Sigmoid colon (tissue), 7 donors: ENCODE measurements around the gene EHD3. TPM values are rescaled to one million over a fixed set of nuclear protein-coding genes. Genes with fewer than 3 reads are reported as not detected.

Experiments
- DNase-seq: peaks from one replicate; pipeline ENCODE4 v3.0.0-alpha.2; 2019
- H3K27ac ChIP-seq, 4 donors: fragments of 200-600 bp; sonication (generic); one replicate each; pipeline ENCODE4 v1.5.1; 2016 to 2019; ENCODE audit warnings: mild to moderate bottlenecking in 1 of 4
- H3K27me3 ChIP-seq, 3 donors: fragments of 200-600 bp; sonication (generic); one replicate each; pipeline ENCODE4 v1.5.1; 2019; ENCODE audit warnings: mild to moderate bottlenecking in 1 of 3
- H3K36me3 ChIP-seq, 4 donors: fragments of 200-600 bp; sonication (generic); one replicate each; pipeline ENCODE4 v1.5.1; 2016 to 2019
- H3K4me1 ChIP-seq, 4 donors: fragments of 200-600 bp; sonication (generic); one replicate each; pipeline ENCODE4 v1.5.1; 2017 to 2019
- H3K4me3 ChIP-seq, 4 donors: fragments of 200-600 bp; sonication (generic); one replicate each; pipeline ENCODE4 v1.5.1; 2017 to 2019; ENCODE audit warnings: mild to moderate bottlenecking in 2 of 4, moderate library complexity in 1 of 4
- H3K9me3 ChIP-seq, 4 donors: fragments of 200-600 bp in 3 of 4; sonication (generic) in 3 of 4; one replicate each; pipeline versions ENCODE4 v1.5.1 to v1.6.1; 2013 to 2019
- CTCF ChIP-seq, 4 experiments: fragments of 450-650 bp in 3 of 4; fragments of 200-600 bp in 1 of 4; IDR thresholded peaks; one replicate each; pipeline ENCODE4 v1.5.1; 2016 to 2019; ENCODE audit warnings: antibody characterized with exemption in 4 of 4, mild to moderate bottlenecking in 3 of 4, moderate library complexity in 2 of 4
- EP300 ChIP-seq, 4 donors: sonication (generic); formaldehyde crosslinking; IDR thresholded peaks; one replicate each; pipeline ENCODE4 v1.6.1; 2017; ENCODE audit warnings: antibody characterized with exemption in 4 of 4
- POLR2A ChIP-seq, 2 donors: fragments of 450-650 bp; IDR thresholded peaks; one replicate each; pipeline ENCODE4 v1.6.1; 2016; ENCODE audit warnings: antibody characterized with exemption in 2 of 2, mild to moderate bottlenecking in 2 of 2, moderate library complexity in 2 of 2
- POLR2AphosphoS5 ChIP-seq, 4 donors: sonication (generic); formaldehyde crosslinking; IDR thresholded peaks; one replicate each; pipeline ENCODE4 v1.6.1; 2017; ENCODE audit warnings: antibody characterized with exemption in 4 of 4
- WGBS, 2 donors: extraction: QIAGEN DNeasy Blood & Tissue Kit; methylation state at CpG; one replicate each; pipeline ENCODE4 v1.1.7; 2013; 5-methylcytosine and 5-hydroxymethylcytosine counted together
- intact Hi-C: fragments of 100-400 bp; cut with DNase I; formaldehyde crosslinking; loops from one replicate; pipeline ENCODE4 v1.15.1; 2023
- polyA plus RNA-seq, 3 donors: library from polyadenylated mRNA; stranded (reverse); fragments of 200-250 nt; gene quantifications; one replicate each; pipeline ENCODE4 v1.2.3, GENCODE V29; 2013
- total RNA-seq, 4 donors: library from RNA; depleted of rRNA; stranded (reverse); fragments of >200 nt; gene quantifications; one replicate each; pipeline ENCODE4 v1.1.0, GENCODE V29; 2016
- donor health status: healthy with polysubstance abuse.
- donor health status: Bipolar disorder and iron deficiency.
- donor health status: healthy.

The EHD3 gene
- total and polyA plus RNA-seq, 7 donors, result 0.60 to 7.8 (median 3.7) TPM

DNA sequence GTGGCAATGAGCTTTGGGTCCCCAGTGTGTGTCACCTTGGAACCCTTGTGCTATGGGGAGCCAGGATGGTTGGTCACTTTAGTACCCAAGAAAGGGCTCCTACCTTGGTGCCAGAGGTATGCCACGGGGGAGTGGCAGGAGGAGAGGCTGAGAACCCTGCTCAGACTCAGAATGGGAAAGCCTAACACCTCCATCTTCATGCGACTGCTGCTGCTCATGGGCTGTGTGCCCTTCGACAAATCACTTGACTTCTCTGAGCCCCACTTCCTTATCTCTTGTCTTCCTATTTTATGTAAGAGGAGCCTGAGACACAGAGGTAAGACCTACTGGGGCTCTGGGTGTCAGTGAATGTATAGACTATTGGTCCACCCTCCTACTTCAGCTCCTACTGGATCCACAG is 25.1 kb downstream of the EHD3 start:
- 91 to 92% methylated on average over 3 of the region's 3 CpGs for WGBS, 2 donors
- no peaks in the 10 kb centered on the region for H3K9me3 ChIP-seq
- no peak for TF ChIP-seq EP300 (IDR thresholded peaks at IDR 0.05)
- no peak for TF ChIP-seq POLR2AphosphoS5 (IDR thresholded peaks at IDR 0.05)
- no peak for TF ChIP-seq POLR2A (IDR thresholded peaks at IDR 0.05)
- no peak for TF ChIP-seq CTCF (IDR thresholded peaks at IDR 0.05)
- no peaks in the 10 kb centered on the region for H3K4me1 ChIP-seq
- H3K27ac ChIP-seq, result no peak overlapping the region
- DNase-seq, result no peak
- intact Hi-C loops, result no loop called here
- H3K4me3 ChIP-seq, result no peak overlapping the region
- H3K27me3 ChIP-seq, result no peaks in the 10 kb centered on the region
- H3K36me3 ChIP-seq, result no peaks in the 10 kb centered on the region

DNA sequence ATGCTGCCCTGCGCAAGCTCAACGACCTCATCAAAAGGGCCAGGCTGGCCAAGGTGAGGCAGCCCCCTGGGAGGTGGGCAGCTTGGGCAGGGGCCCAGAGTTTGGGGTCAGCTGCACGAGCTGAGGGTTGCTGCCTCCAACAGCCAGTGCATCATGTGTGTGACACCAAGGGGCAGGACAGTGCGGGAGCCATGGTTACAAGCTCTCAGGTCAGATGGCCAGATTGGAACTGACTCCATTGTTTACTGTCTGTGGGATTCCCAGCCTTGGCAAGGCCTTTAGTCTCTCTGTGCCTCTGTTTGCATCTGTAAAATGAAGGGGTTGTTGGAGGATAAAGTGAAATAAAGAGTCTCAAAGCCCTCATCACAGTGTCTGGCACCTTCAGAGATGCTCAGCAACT is 26.9 kb downstream of the EHD3 start:
- Histone ChIP-seq H3K36me3 (no peaks in the 10 kb centered on the region), H3K27me3 (no peaks in the 10 kb centered on the region), H3K27ac (no peak overlapping the region), H3K9me3 (no peaks in the 10 kb centered on the region), H3K4me1 (no peaks in the 10 kb centered on the region), H3K4me3 (no peak overlapping the region)
- WGBS, 2 donors, result 84 to 89% methylated on average over 4 of the region's 4 CpGs
- TF ChIP-seq POLR2AphosphoS5 (IDR thresholded peaks at IDR 0.05) (no peak), EP300 (IDR thresholded peaks at IDR 0.05) (no peak), POLR2A (IDR thresholded peaks at IDR 0.05) (no peak), CTCF (IDR thresholded peaks at IDR 0.05) (no peak)
- no peak for DNase-seq
- intact Hi-C loops, result no loop called here

- intact Hi-C loops, result no loop called here
- Histone ChIP-seq H3K9me3 (no peaks in the 10 kb centered on the region), H3K36me3 (no peaks in the 10 kb centered on the region), H3K4me1 (no peaks in the 10 kb centered on the region), H3K4me3 (no peak overlapping the region), H3K27ac (no peak overlapping the region), H3K27me3 (no peaks in the 10 kb centered on the region)
- WGBS, 2 donors, result 87 to 90% methylated on average over 3 of the region's 3 CpGs
- TF ChIP-seq CTCF (IDR thresholded peaks at IDR 0.05) (no peak), EP300 (IDR thresholded peaks at IDR 0.05) (no peak), POLR2AphosphoS5 (IDR thresholded peaks at IDR 0.05) (no peak), POLR2A (IDR thresholded peaks at IDR 0.05) (no peak)
- no peak for DNase-seq
Measured at GRCh38 chr2:31263636-31264190, 29.8 kb downstream of the EHD3 start.

GRCh38 chr2:31265234-31265633 is 31.3 kb downstream of the EHD3 start:
- 50 to 88% methylated on average over 6 of the region's 6 CpGs for WGBS, 2 donors

More at GRCh38 chr2:31265234-31265633, 31.3 kb downstream of the EHD3 start:
- DNase-seq, result no peak
- no peaks in the 10 kb centered on the region for H3K27me3 ChIP-seq
- intact Hi-C loops, result no loop called here
- no peak overlapping the region for H3K4me3 ChIP-seq
- H3K4me1 ChIP-seq, result no peaks in the 10 kb centered on the region
- TF ChIP-seq POLR2AphosphoS5 (IDR thresholded peaks at IDR 0.05) (no peak), EP300 (IDR thresholded peaks at IDR 0.05) (no peak), POLR2A (IDR thresholded peaks at IDR 0.05) (no peak), CTCF (IDR thresholded peaks at IDR 0.05) (no peak)
- H3K9me3 ChIP-seq, result no peaks in the 10 kb centered on the region
- no peaks in the 10 kb centered on the region for H3K36me3 ChIP-seq
- no peak overlapping the region for H3K27ac ChIP-seq
